DND-41 (cell line): ENCODE data around the gene PIGC.

Source experiments
- ATAC-seq: fragments of 200-7000 bp; cut with Tn5 transposase; 3 replicates; pipeline ENCODE4 v1.9.1; 2021; ENCODE audit warnings: low read depth; ENCODE audit not compliant: insufficient read depth
- DNase-seq: peaks from one replicate; pipeline ENCODE4 v3.0.0-alpha.2; 2020
- H2AFZ ChIP-seq: 2 replicates; pipeline ENCODE4 v1.6.0; 2012; ENCODE audit warnings: low read depth, low read length
- H3K27ac ChIP-seq: 2 replicates; pipeline ENCODE4 v1.5.1; 2012; ENCODE audit warnings: low read length, inconsistent platforms
- H3K27me3 ChIP-seq: fragments of 200-600 bp; sonication (generic); 2 replicates; pipeline ENCODE4 v1.6.0; 2012; ENCODE audit warnings: low read length, mild to moderate bottlenecking, inconsistent platforms; ENCODE audit not compliant: insufficient read depth, poor library complexity
- H3K36me3 ChIP-seq: 2 replicates; pipeline ENCODE4 v1.5.1; 2012; ENCODE audit warnings: low read length, inconsistent platforms; ENCODE audit not compliant: insufficient read depth
- H3K4me1 ChIP-seq: 2 replicates; pipeline ENCODE4 v1.5.1; 2012; ENCODE audit warnings: mild to moderate bottlenecking, low read length; ENCODE audit not compliant: insufficient read depth
- H3K4me2 ChIP-seq: 2 replicates; pipeline ENCODE4 v1.6.0; 2012; ENCODE audit warnings: mild to moderate bottlenecking, moderate library complexity, low read length, inconsistent platforms; ENCODE audit not compliant: insufficient read depth
- H3K4me3 ChIP-seq, 2 experiments: fragments of 200-600 bp in 1 of 2; shearing (Covaris generic) in 1 of 2; 2 replicates each; pipeline ENCODE4 v1.5.1; 2012 to 2016; ENCODE audit warnings: inconsistent platforms in 2 of 2, low read length in 2 of 2, mild to moderate bottlenecking in 2 of 2, low read depth in 1 of 2, moderate library complexity in 1 of 2
- H3K79me2 ChIP-seq: 2 replicates; pipeline ENCODE4 v1.6.0; 2012; ENCODE audit warnings: low read length, inconsistent platforms; ENCODE audit not compliant: insufficient read depth
- H3K9ac ChIP-seq: 2 replicates; pipeline ENCODE4 v1.6.0; 2012; ENCODE audit warnings: low read depth, mild to moderate bottlenecking, inconsistent platforms, low read length, moderate library complexity
- H3K9me3 ChIP-seq: 2 replicates; pipeline ENCODE4 v1.5.1; 2012; ENCODE audit warnings: low read length, moderate library complexity, mild to moderate bottlenecking, inconsistent platforms; ENCODE audit not compliant: insufficient read depth, severe bottlenecking
- H4K20me1 ChIP-seq: 2 replicates; pipeline ENCODE4 v1.6.0; 2012; ENCODE audit warnings: low read length; ENCODE audit not compliant: insufficient read depth
- EZH2 ChIP-seq: IDR thresholded peaks from 3 replicates; pipeline ENCODE4 v1.6.1; 2012; ENCODE audit warnings: borderline replicate concordance, low read depth, mild to moderate bottlenecking, moderate library complexity, low read length, inconsistent platforms; ENCODE audit not compliant: severe bottlenecking
- TF ChIP-seq, protein P1 (sequence below): IDR thresholded peaks from 2 replicates; pipeline ENCODE4 v1.5.1; 2012; ENCODE audit warnings: borderline replicate concordance, low read length, moderate library complexity, mild to moderate bottlenecking; ENCODE audit not compliant: poor library complexity, severe bottlenecking; ENCODE audit errors: extremely low read depth

Gene PIGC

DNA sequence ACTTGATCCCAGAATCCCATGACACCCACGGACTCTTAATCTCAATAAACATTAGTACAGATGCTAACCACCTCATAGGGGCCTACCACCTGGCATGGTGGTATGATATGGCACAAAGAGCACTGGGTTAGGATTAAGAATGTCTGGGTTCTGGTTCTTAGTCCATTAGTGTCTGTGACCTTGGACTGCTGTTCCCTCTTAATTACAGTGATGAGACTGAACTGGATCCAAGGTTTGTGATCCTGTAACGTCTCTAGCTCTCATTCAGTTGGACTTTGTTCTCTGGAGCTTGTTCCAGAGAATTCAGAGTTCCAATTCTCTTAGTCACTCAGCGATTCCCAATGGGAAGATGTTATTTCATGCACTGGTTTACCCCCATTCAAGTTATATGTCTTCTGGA is 23.6 kb upstream of the PIGC start:
- no peak overlapping the region for H3K4me3 ChIP-seq
- TF ChIP-seq, protein P1, sequence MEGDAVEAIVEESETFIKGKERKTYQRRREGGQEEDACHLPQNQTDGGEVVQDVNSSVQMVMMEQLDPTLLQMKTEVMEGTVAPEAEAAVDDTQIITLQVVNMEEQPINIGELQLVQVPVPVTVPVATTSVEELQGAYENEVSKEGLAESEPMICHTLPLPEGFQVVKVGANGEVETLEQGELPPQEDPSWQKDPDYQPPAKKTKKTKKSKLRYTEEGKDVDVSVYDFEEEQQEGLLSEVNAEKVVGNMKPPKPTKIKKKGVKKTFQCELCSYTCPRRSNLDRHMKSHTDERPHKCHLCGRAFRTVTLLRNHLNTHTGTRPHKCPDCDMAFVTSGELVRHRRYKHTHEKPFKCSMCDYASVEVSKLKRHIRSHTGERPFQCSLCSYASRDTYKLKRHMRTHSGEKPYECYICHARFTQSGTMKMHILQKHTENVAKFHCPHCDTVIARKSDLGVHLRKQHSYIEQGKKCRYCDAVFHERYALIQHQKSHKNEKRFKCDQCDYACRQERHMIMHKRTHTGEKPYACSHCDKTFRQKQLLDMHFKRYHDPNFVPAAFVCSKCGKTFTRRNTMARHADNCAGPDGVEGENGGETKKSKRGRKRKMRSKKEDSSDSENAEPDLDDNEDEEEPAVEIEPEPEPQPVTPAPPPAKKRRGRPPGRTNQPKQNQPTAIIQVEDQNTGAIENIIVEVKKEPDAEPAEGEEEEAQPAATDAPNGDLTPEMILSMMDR: no peak
- no peak overlapping the region for H3K9ac ChIP-seq
- no peaks in the 10 kb centered on the region for H3K27me3 ChIP-seq
- H3K36me3 ChIP-seq: no peaks in the 10 kb centered on the region
- no peak for DNase-seq
- no peaks in the 10 kb centered on the region for H3K9me3 ChIP-seq
- H3K4me2 ChIP-seq: no peak overlapping the region
- H3K27ac ChIP-seq: no peak overlapping the region
- no peaks in the 10 kb centered on the region for H3K4me1 ChIP-seq
- ATAC-seq: no peak
- H4K20me1 ChIP-seq: no peaks in the 10 kb centered on the region
- H3K79me2 ChIP-seq: no peaks in the 10 kb centered on the region
- no peak overlapping the region for H2AFZ ChIP-seq

DNA sequence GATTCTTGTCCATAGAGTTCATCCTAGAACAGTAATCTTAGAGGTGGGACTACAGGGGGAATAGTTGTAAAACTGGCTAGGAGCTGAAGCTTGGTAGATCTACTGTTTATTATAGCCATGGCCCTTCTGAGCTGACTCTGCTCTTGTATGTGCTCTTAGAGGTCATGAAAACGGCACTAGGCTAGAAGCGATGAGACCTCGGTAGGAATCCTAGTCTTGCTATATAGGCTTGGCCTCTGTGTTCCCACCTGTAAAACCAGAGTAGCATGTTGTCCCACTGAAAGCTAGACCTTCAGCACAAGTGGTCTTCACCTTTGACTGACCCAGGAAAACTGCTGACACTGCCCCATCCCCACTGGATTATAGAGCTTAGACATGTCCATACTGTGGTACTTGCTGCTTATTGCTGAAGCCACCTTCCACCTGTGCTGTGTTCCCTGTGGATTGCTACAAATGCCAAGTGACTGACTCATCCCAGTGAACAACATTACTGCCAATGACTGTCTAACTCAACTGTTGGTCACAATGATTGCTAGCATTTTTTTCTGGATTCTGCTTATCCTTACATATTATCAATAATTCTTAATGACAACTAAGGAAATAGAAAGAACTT is 23.0 kb upstream of the PIGC start:
- Histone ChIP-seq H3K27me3 (no peaks in the 10 kb centered on the region), H3K4me3 (no peak overlapping the region), H4K20me1 (no peaks in the 10 kb centered on the region), H3K36me3 (no peaks in the 10 kb centered on the region), H3K9me3 (no peaks in the 10 kb centered on the region), H3K27ac (no peak overlapping the region), H3K4me1 (no peaks in the 10 kb centered on the region), H2AFZ (no peak overlapping the region), H3K4me2 (no peak overlapping the region), H3K79me2 (no peaks in the 10 kb centered on the region), H3K9ac (no peak overlapping the region)
- TF ChIP-seq, protein P1: no peak
- TF ChIP-seq EZH2: no peak
- ATAC-seq (no peak), DNase-seq (no peak)

DNA sequence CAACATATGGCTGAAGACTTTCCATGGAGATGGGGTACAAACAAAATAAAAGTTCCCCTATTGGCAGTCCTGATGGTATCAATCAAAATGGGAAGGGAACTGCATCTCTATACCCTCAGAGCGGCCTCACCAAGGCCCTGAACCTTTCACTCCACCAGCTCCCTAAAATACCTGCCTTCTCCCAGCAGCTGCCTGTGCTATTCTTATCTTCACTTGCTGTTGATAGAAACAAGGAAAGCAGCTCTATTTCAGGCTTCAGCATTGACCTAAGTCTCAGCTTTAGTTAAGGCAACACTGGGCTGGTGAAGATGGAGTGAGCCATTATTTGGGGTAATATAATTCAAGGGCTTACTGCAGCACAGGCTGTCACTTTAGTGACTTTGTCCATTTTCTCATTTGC is 21.7 kb upstream of the PIGC start:
- TF ChIP-seq, protein P1: no peak
- no peak for TF ChIP-seq EZH2
- no peak overlapping the region for H3K4me3 ChIP-seq
- ATAC-seq: no peak
- H3K36me3 ChIP-seq: no peaks in the 10 kb centered on the region
- no peak for DNase-seq
- no peak overlapping the region for H3K4me2 ChIP-seq
- H2AFZ ChIP-seq: no peak overlapping the region
- no peaks in the 10 kb centered on the region for H3K79me2 ChIP-seq
- H3K27ac ChIP-seq: no peak overlapping the region
- H3K27me3 ChIP-seq: no peaks in the 10 kb centered on the region
- no peaks in the 10 kb centered on the region for H3K4me1 ChIP-seq
- no peak overlapping the region for H3K9ac ChIP-seq
- no peaks in the 10 kb centered on the region for H4K20me1 ChIP-seq
- no peaks in the 10 kb centered on the region for H3K9me3 ChIP-seq

DNA sequence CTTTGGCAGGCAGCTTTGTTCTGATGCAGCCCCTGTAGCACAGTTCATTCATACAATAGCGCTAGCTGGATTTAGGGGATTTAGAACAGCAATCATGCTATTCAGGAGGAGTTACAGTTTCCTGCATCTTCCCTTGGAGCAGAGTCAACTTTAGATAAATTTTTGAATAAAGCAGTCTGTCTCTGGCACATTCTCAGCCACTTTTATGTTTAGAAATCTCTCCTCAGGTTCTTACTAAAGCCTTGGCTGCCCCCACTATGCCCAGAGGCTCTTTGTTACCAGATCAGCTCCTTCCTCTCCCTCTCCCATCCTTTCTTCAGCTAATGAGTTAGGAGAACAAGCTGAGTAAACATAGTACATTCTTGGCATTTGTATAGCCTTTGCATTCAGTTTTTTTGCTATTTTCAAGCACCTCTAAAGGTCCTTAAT is 17.0 kb upstream of the PIGC start:
- H3K27ac ChIP-seq: no peak overlapping the region
- DNase-seq: no peak
- H3K4me3 ChIP-seq: no peak overlapping the region
- H3K36me3 ChIP-seq: no peaks in the 10 kb centered on the region
- H4K20me1 ChIP-seq: no peaks in the 10 kb centered on the region
- no peak for TF ChIP-seq EZH2
- TF ChIP-seq, protein P1: no peak
- no peaks in the 10 kb centered on the region for H3K27me3 ChIP-seq
- H3K79me2 ChIP-seq: no peaks in the 10 kb centered on the region
- no peaks in the 10 kb centered on the region for H3K4me1 ChIP-seq
- no peak overlapping the region for H3K9ac ChIP-seq
- H3K4me2 ChIP-seq: no peak overlapping the region
- H3K9me3 ChIP-seq: no peaks in the 10 kb centered on the region
- ATAC-seq: no peak
- H2AFZ ChIP-seq: no peak overlapping the region
